H9 (cell line): Measurements from ENCODE around the gene MAPKAP1. TPM values are rescaled to one million over a fixed set of nuclear protein-coding genes. Genes with fewer than 3 reads are reported as not detected.

ENCODE experiments used
- DNase-seq: peaks from one replicate; pipeline ENCODE4 v3.0.0-alpha.2; 2017
- H2AFZ ChIP-seq: one replicate; pipeline ENCODE4 v1.6.1; 2013; ENCODE audit warnings: mild to moderate bottlenecking, low read length, control low read depth, moderate library complexity
- H2AK5ac ChIP-seq: 2 replicates; pipeline ENCODE4 v1.6.1; 2013; ENCODE audit warnings: low read length, control low read depth, mixed read lengths; ENCODE audit not compliant: insufficient read length
- H2BK120ac ChIP-seq: one replicate; pipeline ENCODE4 v1.6.1; 2013; ENCODE audit warnings: low read depth, mild to moderate bottlenecking, low read length, control low read depth, inconsistent platforms; ENCODE audit not compliant: poor library complexity, severe bottlenecking
- H2BK12ac ChIP-seq: 2 replicates; pipeline ENCODE4 v1.6.1; 2013; ENCODE audit warnings: low read length, control low read depth, mixed read lengths, low read depth; ENCODE audit not compliant: insufficient read length
- H2BK15ac ChIP-seq: 2 replicates; pipeline ENCODE4 v1.6.1; 2013; ENCODE audit warnings: low read depth, low read length, control low read depth
- H2BK20ac ChIP-seq: one replicate; pipeline ENCODE4 v1.6.1; 2013; ENCODE audit warnings: low read depth, mild to moderate bottlenecking, low read length, control low read depth, inconsistent platforms; ENCODE audit not compliant: poor library complexity, severe bottlenecking
- H2BK5ac ChIP-seq: 2 replicates; pipeline ENCODE4 v1.6.1; 2013; ENCODE audit warnings: low read length, control low read depth, mixed read lengths; ENCODE audit not compliant: insufficient read length
- H3K14ac ChIP-seq: 2 replicates; pipeline ENCODE4 v1.6.1; 2013; ENCODE audit warnings: low read length, control low read depth; ENCODE audit not compliant: insufficient read depth
- H3K18ac ChIP-seq: 2 replicates; pipeline ENCODE4 v1.6.1; 2013; ENCODE audit warnings: low read depth, mild to moderate bottlenecking, mixed read lengths, low read length, control low read depth; ENCODE audit not compliant: insufficient read length
- H3K23ac ChIP-seq: 2 replicates; pipeline ENCODE4 v1.6.1; 2013; ENCODE audit warnings: low read length, control low read depth, mixed read lengths, low read depth; ENCODE audit not compliant: insufficient read length
- H3K23me2 ChIP-seq: 2 replicates; pipeline ENCODE4 v1.6.1; 2013; ENCODE audit warnings: low read depth, mild to moderate bottlenecking, mixed read lengths, low read length, control low read depth; ENCODE audit not compliant: insufficient read length, poor library complexity, severe bottlenecking
- H3K27ac ChIP-seq: 2 replicates; pipeline ENCODE4 v1.5.1; 2013; ENCODE audit warnings: low read length, control low read depth, mixed read lengths, low read depth; ENCODE audit not compliant: insufficient read length
- H3K27me3 ChIP-seq: 2 replicates; pipeline ENCODE4 v1.6.1; 2013; ENCODE audit warnings: low read length, control low read depth, inconsistent platforms; ENCODE audit not compliant: insufficient read depth
- H3K4ac ChIP-seq: 2 replicates; pipeline ENCODE4 v1.6.1; 2013; ENCODE audit warnings: low read depth, mild to moderate bottlenecking, control low read depth, inconsistent platforms, low read length, moderate library complexity
- H3K4me1 ChIP-seq: 2 replicates; pipeline ENCODE4 v1.6.1; 2013; ENCODE audit warnings: low read length, control low read depth, inconsistent platforms; ENCODE audit not compliant: insufficient read depth
- H3K4me2 ChIP-seq: 2 replicates; pipeline ENCODE4 v1.6.1; 2013; ENCODE audit warnings: low read length, control low read depth, mixed read lengths; ENCODE audit not compliant: insufficient read length, insufficient read depth
- H3K56ac ChIP-seq: 2 replicates; pipeline ENCODE4 v1.6.1; 2013; ENCODE audit warnings: low read depth, mild to moderate bottlenecking, mixed read lengths, low read length, control low read depth; ENCODE audit not compliant: insufficient read length
- H3K79me1 ChIP-seq: 2 replicates; pipeline ENCODE4 v1.6.1; 2013; ENCODE audit warnings: low read depth, mild to moderate bottlenecking, moderate library complexity, low read length, control low read depth, inconsistent platforms; ENCODE audit not compliant: insufficient read depth, poor library complexity, severe bottlenecking
- H3K79me2 ChIP-seq: 2 replicates; pipeline ENCODE4 v1.6.1; 2013; ENCODE audit warnings: low read length, control low read depth, inconsistent platforms; ENCODE audit not compliant: insufficient read depth
- H3K9ac ChIP-seq: 2 replicates; pipeline ENCODE4 v1.6.1; 2013; ENCODE audit warnings: low read length, control low read depth, mixed read lengths; ENCODE audit not compliant: insufficient read length; ENCODE audit errors: extremely low read depth
- H3K9me3 ChIP-seq: one replicate; pipeline ENCODE4 v1.6.1; 2013; ENCODE audit warnings: low read depth, low read length, inconsistent platforms; ENCODE audit not compliant: control insufficient read depth
- H3T11ph ChIP-seq: one replicate; pipeline ENCODE4 v1.6.1; 2013; ENCODE audit warnings: mild to moderate bottlenecking, low read length, control low read depth, inconsistent platforms
- H4K20me1 ChIP-seq: one replicate; pipeline ENCODE4 v1.6.1; 2013; ENCODE audit not compliant: control insufficient read depth, insufficient read length, insufficient read depth
- H4K5ac ChIP-seq: 2 replicates; pipeline ENCODE4 v1.6.1; 2013; ENCODE audit warnings: low read depth, mild to moderate bottlenecking, mixed read lengths, low read length, control low read depth; ENCODE audit not compliant: insufficient read length
- H4K8ac ChIP-seq: replicated peaks from 2 replicates; pipeline ENCODE4 v1.6.1; 2013; ENCODE audit warnings: low read length, control low read depth, mixed read lengths, low read depth; ENCODE audit not compliant: insufficient read length
- H4K91ac ChIP-seq: 2 replicates; pipeline ENCODE4 v1.6.1; 2013; ENCODE audit warnings: low read depth, mild to moderate bottlenecking, moderate library complexity, mixed read lengths, low read length, control low read depth; ENCODE audit not compliant: insufficient read length
- H3K27ac Mint-ChIP-seq, 3 experiments: 2 replicates in 2 of 3; 3 replicates in 1 of 3; pipeline ENCODE4 v1.8.0; 2020 to 2021; ENCODE audit warnings: mixed read lengths in 3 of 3, mild to moderate bottlenecking in 1 of 3, moderate library complexity in 1 of 3
- H3K27me3 Mint-ChIP-seq: 2 replicates; pipeline ENCODE4 v1.8.0; 2021; ENCODE audit warnings: low read depth, mild to moderate bottlenecking, moderate library complexity, mixed read lengths
- H3K36me3 Mint-ChIP-seq, 3 experiments: 2 replicates in 2 of 3; 3 replicates in 1 of 3; pipeline ENCODE4 v1.8.0; 2020 to 2021; ENCODE audit warnings: low read depth in 3 of 3, mixed read lengths in 3 of 3; ENCODE audit not compliant: insufficient read depth in 1 of 3
- H3K4me1 Mint-ChIP-seq, 2 experiments: 2 replicates each; pipeline ENCODE4 v1.8.0; 2020; ENCODE audit warnings: mixed read lengths in 2 of 2
- H3K4me3 Mint-ChIP-seq, 2 experiments: 2 replicates in 1 of 2; 3 replicates in 1 of 2; pipeline ENCODE4 v1.8.0; 2020 to 2021; ENCODE audit warnings: mild to moderate bottlenecking in 2 of 2, mixed read lengths in 2 of 2, moderate library complexity in 1 of 2
- H3K9me3 Mint-ChIP-seq, 2 experiments: 2 replicates in 1 of 2; 3 replicates in 1 of 2; pipeline ENCODE4 v1.8.0; 2020; ENCODE audit warnings: mild to moderate bottlenecking in 2 of 2, mixed read lengths in 2 of 2, moderate library complexity in 1 of 2
- WGBS: extraction: QIAGEN DNeasy Blood & Tissue Kit; methylation state at CpG from one replicate; pipeline ENCODE4 v1.1.7; 2013; ENCODE audit warnings: missing lambda C conversion rate, low lambda C conversion rate, mixed read lengths; ENCODE audit not compliant: insufficient read length; ENCODE audit errors: extremely low coverage; 5-methylcytosine and 5-hydroxymethylcytosine counted together
- total RNA-seq: library from RNA; stranded (reverse); gene quantifications from 2 replicates; pipeline ENCODE4 v1.2.1, GENCODE V29; 2021
- TF ChIP-seq, protein P1 (sequence below): fragments of 200-600 bp; sonication (generic); conservative IDR thresholded peaks from 3 replicates; pipeline ENCODE4 v1.8.0; 2021; ENCODE audit warnings: antibody characterized with exemption, mild to moderate bottlenecking

MAPKAP1 gene
- total RNA-seq, 1 experiment from 2014 or later = 97.0 TPM

- Histone ChIP-seq H3K4me1 (no peaks in the 10 kb centered on the region), H3K79me2 (no peaks in the 10 kb centered on the region), H4K91ac (no peak overlapping the region), H4K20me1 (no peaks in the 10 kb centered on the region), H3K27ac (no peak overlapping the region), H3K79me1 (no peaks in the 10 kb centered on the region), H3K9me3 (no peaks in the 10 kb centered on the region), H3T11ph (no peak overlapping the region), H3K23me2 (no peaks in the 10 kb centered on the region), H2BK5ac (no peak overlapping the region), H4K8ac (no peak overlapping the region), H3K9ac (no peak overlapping the region), H2BK15ac (no peak overlapping the region), H2BK20ac (no peak overlapping the region), H3K4me2 (no peak overlapping the region), H3K56ac (no peak overlapping the region), H2BK12ac (no peak overlapping the region), H3K27me3 (no peaks in the 10 kb centered on the region), H3K14ac (no peak overlapping the region), H2AFZ (no peak overlapping the region), H2AK5ac (no peak overlapping the region), H3K23ac (no peak overlapping the region), H3K18ac (no peak overlapping the region), H4K5ac (no peak overlapping the region), H3K4ac (no peak overlapping the region), H2BK120ac (no peak overlapping the region)
- TF ChIP-seq, protein P1, sequence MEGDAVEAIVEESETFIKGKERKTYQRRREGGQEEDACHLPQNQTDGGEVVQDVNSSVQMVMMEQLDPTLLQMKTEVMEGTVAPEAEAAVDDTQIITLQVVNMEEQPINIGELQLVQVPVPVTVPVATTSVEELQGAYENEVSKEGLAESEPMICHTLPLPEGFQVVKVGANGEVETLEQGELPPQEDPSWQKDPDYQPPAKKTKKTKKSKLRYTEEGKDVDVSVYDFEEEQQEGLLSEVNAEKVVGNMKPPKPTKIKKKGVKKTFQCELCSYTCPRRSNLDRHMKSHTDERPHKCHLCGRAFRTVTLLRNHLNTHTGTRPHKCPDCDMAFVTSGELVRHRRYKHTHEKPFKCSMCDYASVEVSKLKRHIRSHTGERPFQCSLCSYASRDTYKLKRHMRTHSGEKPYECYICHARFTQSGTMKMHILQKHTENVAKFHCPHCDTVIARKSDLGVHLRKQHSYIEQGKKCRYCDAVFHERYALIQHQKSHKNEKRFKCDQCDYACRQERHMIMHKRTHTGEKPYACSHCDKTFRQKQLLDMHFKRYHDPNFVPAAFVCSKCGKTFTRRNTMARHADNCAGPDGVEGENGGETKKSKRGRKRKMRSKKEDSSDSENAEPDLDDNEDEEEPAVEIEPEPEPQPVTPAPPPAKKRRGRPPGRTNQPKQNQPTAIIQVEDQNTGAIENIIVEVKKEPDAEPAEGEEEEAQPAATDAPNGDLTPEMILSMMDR = no peak
- peaks cover 17 to 20% of the 10 kb centered on the region in 2 experiments for H3K4me1 Mint-ChIP-seq
- peak overlapping the region in 1 of 3 experiments; percentile 82; a peak in 2 of 7 replicates for H3K27ac Mint-ChIP-seq
- no peak for DNase-seq
- no peaks in the 10 kb centered on the region for H3K27me3 Mint-ChIP-seq
- WGBS = no CpG with 5 or more reads among the region's 10 CpGs
- H3K36me3 Mint-ChIP-seq = peaks cover 3 to 11% (median 9%) of the 10 kb centered on the region in 3 experiments; a peak in 4 of 7 replicates
- H3K4me3 Mint-ChIP-seq = no peak overlapping the region
- H3K9me3 Mint-ChIP-seq = no peaks in the 10 kb centered on the region; a peak in 1 of 5 replicates
These were observed 262.8 kb downstream of the MAPKAP1 start for GRCh38 chr9:125444166-125444565.
